HCT116 (cell line): ENCODE measurements around the gene SPSB2. TPM values are rescaled to one million over a fixed set of nuclear protein-coding genes. Genes with fewer than 3 reads are reported as not detected.
"Not testable (repeated sequence)": the region's sequence is repeated elsewhere in the genome, so short reads cannot be mapped to it uniquely, and the experiment has no call there.

ENCODE experiments used
- ATAC-seq: fragments of 200-7000 bp; cut with Tn5 transposase; 2 replicates; pipeline ENCODE4 v1.9.1; 2020; ENCODE audit warnings: mild to moderate bottlenecking, moderate library complexity
- BruUV-seq: library from RNA; stranded (reverse); fragments of 400-500 nt; replicated peaks from 2 replicates; lab custom pipeline; 2021; lab: Mats Ljungman, UMichigan
- CTCF ChIA-PET: fragments of 300-600 bp; sonication (Branson Sonifier 250); formaldehyde crosslinking; loops from one replicate; lab custom pipeline; 2021; ENCODE audit warnings: antibody characterized with exemption; lab: Charles Lee
- POLR2A ChIA-PET: fragments of 300-600, 350-600 bp; sonication (Branson Sonifier 250); formaldehyde crosslinking; loops from one replicate; lab custom pipeline; 2021; ENCODE audit warnings: antibody characterized with exemption; lab: Charles Lee
- RAD21 ChIA-PET, 2 experiments: fragments of 300-600 bp; sonication (Branson Sonifier 250); formaldehyde crosslinking; loops; one replicate each; lab custom pipeline; 2023; ENCODE audit warnings: low total read pairs in 2 of 2; ENCODE audit not compliant: uncharacterized antibody in 2 of 2, unreplicated experiment in 2 of 2, low non-redundant PET in 1 of 2; lab: Charles Lee
- DNase-seq: peaks from one replicate; pipeline ENCODE4 v3.0.0-alpha.2; 2010; ENCODE audit warnings: low read depth, low spot score
- H2AFZ ChIP-seq: fragments of 200-600 bp; shearing (Covaris generic), sonication (generic); 2 replicates; pipeline ENCODE4 v1.6.1; 2017; ENCODE audit warnings: low read depth, mixed run types, mixed read lengths, antibody characterized with exemption, low read length; ENCODE audit not compliant: poor library complexity, severe bottlenecking
- H3K27ac ChIP-seq: 2 replicates; pipeline ENCODE4 v1.5.1; 2012; ENCODE audit warnings: low read depth, low read length
- H3K27me3 ChIP-seq: fragments of 200-600 bp; sonication (generic); 2 replicates; pipeline ENCODE4 v1.6.1; 2016; ENCODE audit warnings: mixed run types, low read length, mixed read lengths; ENCODE audit not compliant: insufficient read depth
- H3K36me3 ChIP-seq, 2 experiments: fragments of 200-500 bp in 1 of 2; fragments of 200-600 bp in 1 of 2; sonication (Bioruptor generic) in 1 of 2; sonication (generic) in 1 of 2; 2 replicates each; pipeline versions ENCODE4 v1.5.1 to v1.6.1; 2014 to 2016; ENCODE audit warnings: low read length in 2 of 2, inconsistent platforms in 1 of 2, mixed read lengths in 1 of 2, mixed run types in 1 of 2; ENCODE audit not compliant: insufficient read depth in 2 of 2, control insufficient read depth in 1 of 2
- H3K4me1 ChIP-seq, 2 experiments: fragments of 200-600 bp in 1 of 2; sonication (generic) in 1 of 2; 2 replicates each; pipeline versions ENCODE4 v1.5.1 to v1.6.1; 2012 to 2017; ENCODE audit warnings: low read length in 2 of 2, inconsistent platforms in 1 of 2, mild to moderate bottlenecking in 1 of 2, mixed read lengths in 1 of 2, mixed run types in 1 of 2, moderate library complexity in 1 of 2; ENCODE audit not compliant: insufficient read depth in 2 of 2, control insufficient read depth in 1 of 2
- H3K4me2 ChIP-seq: fragments of 200-600 bp; sonication (generic); 2 replicates; pipeline ENCODE4 v1.6.1; 2017; ENCODE audit warnings: mixed run types, low read length, mixed read lengths
- H3K4me3 ChIP-seq, 2 experiments: fragments of 200-600 bp in 1 of 2; sonication (generic) in 1 of 2; replicated peaks in 1 of 2; 2 replicates each; pipeline ENCODE4 v1.5.1; 2011 to 2016; ENCODE audit warnings: low read length in 2 of 2, control low read depth in 1 of 2, low read depth in 1 of 2, mild to moderate bottlenecking in 1 of 2, mixed read lengths in 1 of 2, mixed run types in 1 of 2
- H3K79me2 ChIP-seq: fragments of 200-600 bp; sonication (generic); 2 replicates; pipeline ENCODE4 v1.6.1; 2017; ENCODE audit warnings: mild to moderate bottlenecking, mixed run types, low read length, moderate library complexity, mixed read lengths; ENCODE audit not compliant: insufficient read depth
- H3K9ac ChIP-seq: fragments of 200-600 bp; sonication (generic); 2 replicates; pipeline ENCODE4 v1.6.1; 2016; ENCODE audit warnings: low read length, mixed read lengths
- H3K9me2 ChIP-seq: fragments of 200-600 bp; sonication (generic), shearing (Covaris generic); 2 replicates; pipeline ENCODE4 v1.6.1; 2017; ENCODE audit warnings: mixed run types, mild to moderate bottlenecking, moderate library complexity; ENCODE audit not compliant: insufficient read depth
- H3K9me3 ChIP-seq, 2 experiments: fragments of 200-500 bp in 1 of 2; fragments of 200-600 bp in 1 of 2; sonication (Bioruptor generic) in 1 of 2; sonication (generic) in 1 of 2; 2 replicates each; pipeline ENCODE4 v1.6.1; 2014 to 2017; ENCODE audit warnings: low read length in 2 of 2, mixed read lengths in 2 of 2, inconsistent platforms in 1 of 2, low read depth in 1 of 2, mild to moderate bottlenecking in 1 of 2, mixed run types in 1 of 2, moderate library complexity in 1 of 2; ENCODE audit not compliant: control insufficient read depth in 1 of 2, insufficient read depth in 1 of 2
- H4K20me1 ChIP-seq: fragments of 200-600 bp; sonication (generic), shearing (Covaris generic); 2 replicates; pipeline ENCODE4 v1.6.1; 2017; ENCODE audit warnings: mixed run types, mild to moderate bottlenecking, moderate library complexity; ENCODE audit not compliant: insufficient read depth
- CBX3 ChIP-seq: IDR thresholded peaks from 2 replicates; pipeline ENCODE4 v1.6.1; 2012; ENCODE audit warnings: low read depth
- JUND ChIP-seq: IDR thresholded peaks from 2 replicates; pipeline ENCODE4 v1.6.1; 2012
- MAX ChIP-seq: IDR thresholded peaks from 2 replicates; pipeline ENCODE4 v1.6.1; 2012
- POLR2AphosphoS5 ChIP-seq: IDR thresholded peaks from 2 replicates; pipeline ENCODE4 v1.6.1; 2011; ENCODE audit warnings: mild to moderate bottlenecking, low read depth, low read length, moderate library complexity
- REST ChIP-seq: IDR thresholded peaks from 2 replicates; pipeline ENCODE4 v1.6.1; 2012; ENCODE audit warnings: low read depth
- SP1 ChIP-seq: IDR thresholded peaks from 2 replicates; pipeline ENCODE4 v1.6.1; 2012; ENCODE audit warnings: low read depth
- SRF ChIP-seq: IDR thresholded peaks from 2 replicates; pipeline ENCODE4 v1.6.1; 2012; ENCODE audit warnings: low read depth
- TCF7L2 ChIP-seq: IDR thresholded peaks from 2 replicates; pipeline ENCODE4 v1.7.0; 2011; ENCODE audit warnings: borderline replicate concordance, inconsistent platforms; ENCODE audit not compliant: insufficient read depth, insufficient read length; ENCODE audit errors: extremely low read depth
- ZBTB33 ChIP-seq: IDR thresholded peaks from 2 replicates; pipeline ENCODE4 v1.6.1; 2011; ENCODE audit warnings: mild to moderate bottlenecking, low read length, moderate library complexity; ENCODE audit not compliant: insufficient replicate concordance; ENCODE audit errors: extremely low read depth
- intact Hi-C: fragments of 100-400 bp; cut with micrococcal nuclease; formaldehyde crosslinking; loops from 2 replicates; pipeline ENCODE4 v1.10.0; 2022
- total RNA-seq: library from RNA; stranded (reverse); gene quantifications from one replicate; pipeline ENCODE4 v1.2.1, GENCODE V29; 2021; ENCODE audit not compliant: unreplicated experiment

SPSB2 gene
- total RNA-seq, 1 experiment from 2014 or later = 10.0 TPM

- no peak overlapping the region for H3K4me2 ChIP-seq
- DNase-seq (no peak), ATAC-seq (no peak)
- no peak overlapping the region for H3K27ac ChIP-seq
- no peak overlapping the region for H2AFZ ChIP-seq
- ChIA-PET CTCF (no interaction called here), POLR2A (interaction anchor here (3.1 kb wide), 1 partner anchor 34 kb away, joined by 16 read pairs; the partner anchor contains the start of genes C12orf57 and RNU7-1), RAD21 (no interaction called here)
- H3K9me2 ChIP-seq = no peaks in the 10 kb centered on the region
- H3K36me3 ChIP-seq = no peaks in the 10 kb centered on the region
- H3K27me3 ChIP-seq = no peaks in the 10 kb centered on the region
- peaks cover 8 to 20% of the 10 kb centered on the region in 2 experiments for H3K4me1 ChIP-seq
- H3K9ac ChIP-seq = no peak overlapping the region
- H3K9me3 ChIP-seq = no peaks in the 10 kb centered on the region
- H3K79me2 ChIP-seq = no peaks in the 10 kb centered on the region
- TF ChIP-seq SP1 (no peak), CBX3 (no peak), REST (no peak), ZBTB33 (no peak), SRF (no peak), TCF7L2 (no peak), MAX (no peak), JUND (no peak), POLR2AphosphoS5 (no peak)
- H3K4me3 ChIP-seq = no peak overlapping the region
- intact Hi-C loops = no loop called here
- no peaks in the 10 kb centered on the region for H4K20me1 ChIP-seq
- BruUV-seq = no TSS peak
Observed at GRCh38 chr12:6909421-6910145, 36.5 kb upstream of the SPSB2 start.

GRCh38 chr12:6908141-6908540, 35.0 kb upstream of the SPSB2 start:
- CTCF ChIA-PET = interaction anchor here (0.7 to 1.6 kb wide), 4 partner anchors 16 to 35 kb away, joined by 3 to 4 read pairs (median 4); partner anchors contain the start of gene SPSB2

More at GRCh38 chr12:6908141-6908540, 35.0 kb upstream of the SPSB2 start:
- ATAC-seq, H3K9me2 ChIP-seq, H3K9ac ChIP-seq, H2AFZ ChIP-seq, BruUV-seq, H3K27ac ChIP-seq, RAD21 ChIA-PET, H3K27me3 ChIP-seq, H3K36me3 ChIP-seq, H3K4me2 ChIP-seq, intact Hi-C loops, H4K20me1 ChIP-seq, DNase-seq, H3K4me3 ChIP-seq, H3K79me2 ChIP-seq, H3K9me3 ChIP-seq: not testable (repeated sequence)
- H3K4me1 ChIP-seq = peaks cover 10 to 20% of the 10 kb centered on the region in 2 experiments
- POLR2A ChIA-PET = interaction anchor here (0.6 to 3.1 kb wide), 4 partner anchors 17 to 41 kb away, joined by 3 to 16 read pairs (median 3); partner anchors contain the start of genes C12orf57 and RNU7-1
